Hematopoietic multipotent progenitor cell treated with erythropoietin and hydrocortisone succinate and interleukin-3 and kit ligand, for 6 days (in vitro differentiated cells): ENCODE data around the gene RCC2.
"Not testable (repeated sequence)": the region's sequence is repeated elsewhere in the genome, so short reads cannot be mapped to it uniquely, and the experiment has no call there.

Source experiments
- DNase-seq: peaks from one replicate; pipeline ENCODE4 v3.0.0-alpha.2; 2015

RCC2 gene

GRCh38 chr1:17416389-17416788, 23.1 kb downstream of the RCC2 start:
- DNase-seq: no peak

GRCh38 chr1:17414022-17414421, 25.5 kb downstream of the RCC2 start:
- no peak for DNase-seq

- DNase-seq: no peak
Observed at GRCh38 chr1:17412093-17412870, 27.2 kb downstream of the RCC2 start.

GRCh38 chr1:17409391-17409811, 30.1 kb downstream of the RCC2 start:
- DNase-seq: peak; percentile 77

GRCh38 chr1:17407786-17408514, 31.5 kb downstream of the RCC2 start:
- DNase-seq: not testable (repeated sequence)

- DNase-seq: not testable (repeated sequence)
Observed at GRCh38 chr1:17406760-17407475, 32.6 kb downstream of the RCC2 start.

- peak; percentile 85 for DNase-seq
Observed at GRCh38 chr1:17405898-17406759, 33.3 kb downstream of the RCC2 start.

- no peak for DNase-seq
Observed at GRCh38 chr1:17404820-17405219, 34.7 kb downstream of the RCC2 start.

GRCh38 chr1:17404034-17404684, 35.3 kb downstream of the RCC2 start:
- DNase-seq: no peak

- DNase-seq: no peak
Observed at GRCh38 chr1:17403081-17403480, 36.4 kb downstream of the RCC2 start.

GRCh38 chr1:17401841-17402240, 37.6 kb downstream of the RCC2 start:
- no peak for DNase-seq

GRCh38 chr1:17400725-17401341, 38.6 kb downstream of the RCC2 start:
- no peak for DNase-seq

- DNase-seq: no peak
Observed at GRCh38 chr1:17397910-17398695, 41.4 kb downstream of the RCC2 start.

- DNase-seq: no peak
Observed at GRCh38 chr1:17393230-17393629, 46.2 kb downstream of the RCC2 start.

GRCh38 chr1:17392199-17392740, 47.2 kb downstream of the RCC2 start:
- DNase-seq: no peak

GRCh38 chr1:17381161-17381560, 58.3 kb downstream of the RCC2 start:
- DNase-seq: no peak

GRCh38 chr1:17377325-17377953, 62.0 kb downstream of the RCC2 start:
- no peak for DNase-seq

- no peak for DNase-seq
Observed at GRCh38 chr1:17375651-17376050, 63.8 kb downstream of the RCC2 start.

GRCh38 chr1:17372955-17373354, 66.5 kb downstream of the RCC2 start:
- DNase-seq: no peak

- no peak for DNase-seq
Observed at GRCh38 chr1:17371896-17372295, 67.6 kb downstream of the RCC2 start, which contains the start of gene PADI6. Gene PADI6, plus strand, starts transcription at chr1:17372196. Its CDS starts 50 bp downstream, at chr1:17372246.
